ENCODE data around the gene NOM1. TPM values are rescaled to one million over a fixed set of nuclear protein-coding genes. Genes with fewer than 3 reads are reported as not detected.

The NOM1 gene
- total RNA-seq, 4 donors from 2014 or later, result 15.1 to 20.7 (median 17.1) TPM

DNA sequence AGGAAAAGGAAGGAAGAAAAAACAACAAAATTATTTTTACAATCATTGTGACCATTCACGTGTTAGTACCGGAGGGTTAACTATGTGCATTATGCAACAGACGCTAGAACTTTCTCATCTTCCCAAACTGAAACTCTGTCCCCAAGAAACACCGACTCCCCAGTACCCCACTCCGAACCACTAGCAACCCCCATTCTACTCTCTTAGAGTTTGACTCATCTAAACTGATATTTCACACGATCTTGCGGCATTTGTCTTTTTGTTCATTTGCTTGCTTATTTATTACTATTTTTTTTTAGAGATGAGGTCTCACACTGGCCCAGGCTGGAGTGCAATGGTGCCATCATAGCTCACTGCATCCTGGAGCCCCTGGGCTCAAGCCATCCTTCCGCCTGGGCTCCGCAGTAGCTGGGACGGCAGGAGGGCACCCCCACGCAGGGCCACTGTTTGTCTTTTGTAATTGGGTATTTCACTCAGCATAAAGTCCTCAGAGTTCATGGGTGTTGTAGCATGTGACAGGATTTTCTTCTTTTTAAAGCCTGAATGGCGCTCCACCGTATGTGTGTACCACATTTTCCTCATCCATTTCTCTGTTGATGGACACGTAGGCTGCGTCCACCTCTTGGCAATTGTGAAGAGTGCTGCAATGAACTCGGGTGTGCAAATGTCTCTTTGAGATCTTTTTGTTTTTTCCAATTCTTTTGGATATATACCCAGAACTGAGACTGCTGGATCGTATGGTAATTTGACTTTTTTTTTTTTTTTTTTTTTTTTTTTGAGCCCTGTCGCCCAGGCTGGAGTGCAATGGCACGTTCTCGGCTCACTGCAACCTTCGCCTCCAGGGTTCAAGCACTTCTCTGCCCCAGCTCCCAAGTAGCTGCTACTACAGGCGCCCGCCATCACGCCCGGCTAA is 51.5 kb downstream of the NOM1 start:
- peak overlapping the region in 1 of 2 donors; percentile 53 for H3K4me3 ChIP-seq
- peaks cover 0 to 65% (median 40%) of the 10 kb centered on the region in 3 donors for H3K4me1 ChIP-seq
- TF ChIP-seq, protein P1, sequence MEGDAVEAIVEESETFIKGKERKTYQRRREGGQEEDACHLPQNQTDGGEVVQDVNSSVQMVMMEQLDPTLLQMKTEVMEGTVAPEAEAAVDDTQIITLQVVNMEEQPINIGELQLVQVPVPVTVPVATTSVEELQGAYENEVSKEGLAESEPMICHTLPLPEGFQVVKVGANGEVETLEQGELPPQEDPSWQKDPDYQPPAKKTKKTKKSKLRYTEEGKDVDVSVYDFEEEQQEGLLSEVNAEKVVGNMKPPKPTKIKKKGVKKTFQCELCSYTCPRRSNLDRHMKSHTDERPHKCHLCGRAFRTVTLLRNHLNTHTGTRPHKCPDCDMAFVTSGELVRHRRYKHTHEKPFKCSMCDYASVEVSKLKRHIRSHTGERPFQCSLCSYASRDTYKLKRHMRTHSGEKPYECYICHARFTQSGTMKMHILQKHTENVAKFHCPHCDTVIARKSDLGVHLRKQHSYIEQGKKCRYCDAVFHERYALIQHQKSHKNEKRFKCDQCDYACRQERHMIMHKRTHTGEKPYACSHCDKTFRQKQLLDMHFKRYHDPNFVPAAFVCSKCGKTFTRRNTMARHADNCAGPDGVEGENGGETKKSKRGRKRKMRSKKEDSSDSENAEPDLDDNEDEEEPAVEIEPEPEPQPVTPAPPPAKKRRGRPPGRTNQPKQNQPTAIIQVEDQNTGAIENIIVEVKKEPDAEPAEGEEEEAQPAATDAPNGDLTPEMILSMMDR (IDR thresholded peaks at IDR 0.05), result no peak
- TF ChIP-seq POLR2A (IDR thresholded peaks at IDR 0.05) (no peak), POLR2AphosphoS5 (IDR thresholded peaks at IDR 0.05) (no peak), EP300 (IDR thresholded peaks at IDR 0.05) (no peak)
- no peak for ATAC-seq
- 12 to 17% methylated on average over 19 to 24 of the region's 25 CpGs for WGBS, 2 donors (ENCODE audit: low coverage in 1 of 2)
- peaks cover 100% of the 10 kb centered on the region for H3K27me3 ChIP-seq
- H3K36me3 ChIP-seq, result no peaks in the 10 kb centered on the region
- H3K9me3 ChIP-seq, result peaks cover 0 to 10% (median 0%) of the 10 kb centered on the region in 3 donors
- H3K27ac ChIP-seq, result no peak overlapping the region

DNA sequence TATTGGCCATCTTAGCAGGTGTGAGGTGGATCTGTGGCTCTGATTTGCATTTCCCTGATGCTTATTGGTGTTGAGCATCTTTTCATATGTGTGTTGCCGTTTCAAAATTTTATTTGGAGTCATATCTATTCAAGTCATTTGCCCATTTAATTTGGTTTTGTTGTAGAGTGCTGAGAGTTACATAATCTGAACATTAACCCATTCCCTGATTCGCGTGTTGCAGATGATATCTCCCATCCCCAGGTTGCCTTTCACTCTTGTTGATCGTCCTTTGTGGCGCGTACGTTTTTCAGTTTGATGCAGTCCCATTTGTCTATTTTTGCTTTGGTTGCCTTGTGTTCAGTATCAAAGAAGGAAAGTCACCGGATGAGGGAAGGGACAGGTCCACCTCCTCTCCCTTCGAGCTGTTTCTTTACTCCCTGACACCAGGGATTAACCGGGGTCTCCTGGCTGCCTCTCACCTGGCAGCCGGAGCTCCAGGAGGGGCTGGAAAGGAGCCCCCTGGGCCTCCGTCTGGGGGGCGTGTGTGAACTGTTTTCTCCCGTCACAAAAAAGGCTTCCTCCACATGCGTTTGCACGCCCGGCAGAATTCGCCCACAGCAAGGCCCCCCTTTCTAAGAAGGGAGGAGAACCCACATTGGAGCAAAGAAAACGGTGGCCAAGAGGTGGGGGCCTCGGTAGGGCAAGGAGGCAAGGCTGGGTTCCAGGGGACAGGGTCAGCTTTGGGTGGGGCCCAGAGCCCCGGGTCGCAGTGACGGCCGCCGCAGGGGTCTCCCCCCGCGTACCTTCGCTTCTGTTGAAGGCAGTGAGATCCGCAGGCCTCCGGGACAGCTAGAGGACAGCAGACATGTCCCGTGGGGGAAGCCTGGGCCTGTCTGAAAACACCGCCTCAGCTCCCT is 52.7 kb downstream of the NOM1 start:
- ATAC-seq, result no peak
- peaks cover 0 to 4% (median 0%) of the 10 kb centered on the region in 3 donors for H3K9me3 ChIP-seq
- peaks cover 100% of the 10 kb centered on the region for H3K27me3 ChIP-seq
- H3K4me3 ChIP-seq, result no peak overlapping the region
- H3K4me1 ChIP-seq, result peaks cover 0 to 66% (median 40%) of the 10 kb centered on the region in 3 donors
- no peak overlapping the region for H3K27ac ChIP-seq
- WGBS, 2 donors (ENCODE audit: low coverage in 1 of 2), result 8 to 9% methylated on average over 8 to 9 of the region's 32 CpGs
- no peak for TF ChIP-seq POLR2A (IDR thresholded peaks at IDR 0.05)
- TF ChIP-seq EP300 (IDR thresholded peaks at IDR 0.05), result no peak
- TF ChIP-seq, protein P1 (IDR thresholded peaks at IDR 0.05), result no peak
- no peak for TF ChIP-seq POLR2AphosphoS5 (IDR thresholded peaks at IDR 0.05)
- H3K36me3 ChIP-seq, result no peaks in the 10 kb centered on the region

DNA sequence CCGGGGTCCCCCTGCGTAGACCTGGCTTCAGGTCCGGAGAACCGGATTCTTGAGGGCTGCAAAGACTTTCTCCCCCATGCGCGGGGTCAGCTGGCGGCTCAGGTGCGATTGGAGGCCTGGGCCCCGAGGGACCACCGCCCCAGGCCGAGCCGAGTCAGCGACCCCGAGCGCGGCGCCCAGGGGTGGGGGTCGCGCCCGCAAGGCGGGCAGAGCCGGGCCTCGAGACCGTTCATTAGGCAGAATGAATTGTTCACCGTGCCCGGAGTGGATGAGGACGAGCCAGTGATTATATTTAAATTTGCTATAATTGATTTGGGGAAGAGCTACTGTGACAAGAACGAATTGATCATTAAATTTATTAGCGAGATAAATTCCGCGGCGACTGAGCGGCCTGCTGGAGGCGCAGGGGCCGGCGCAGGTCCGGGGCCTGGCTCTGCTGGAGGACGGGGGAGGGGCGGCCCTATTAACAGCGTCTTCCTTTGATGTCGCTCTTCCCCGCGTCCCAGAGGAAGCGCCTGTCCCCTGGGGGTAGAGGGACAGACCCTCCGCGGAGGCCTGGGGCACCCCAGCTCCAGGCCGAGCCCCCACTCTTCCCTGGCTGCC is 53.4 kb downstream of the NOM1 start:
- Histone ChIP-seq H3K9me3 (no peaks in the 10 kb centered on the region), H3K36me3 (no peaks in the 10 kb centered on the region), H3K4me1 (peaks cover 0 to 66% (median 40%) of the 10 kb centered on the region in 3 donors), H3K4me3 (no peak overlapping the region), H3K27ac (no peak overlapping the region), H3K27me3 (peaks cover 100% of the 10 kb centered on the region)
- ATAC-seq, result no peak
- TF ChIP-seq, protein P1 (IDR thresholded peaks at IDR 0.05), result no peak
- no peak for TF ChIP-seq EP300 (IDR thresholded peaks at IDR 0.05)
- TF ChIP-seq POLR2A (IDR thresholded peaks at IDR 0.05), result no peak
- no peak for TF ChIP-seq POLR2AphosphoS5 (IDR thresholded peaks at IDR 0.05)
- WGBS, 2 donors (ENCODE audit: low coverage in 1 of 2), result 0 to 5% methylated on average over 2 to 14 of the region's 47 CpGs

DNA sequence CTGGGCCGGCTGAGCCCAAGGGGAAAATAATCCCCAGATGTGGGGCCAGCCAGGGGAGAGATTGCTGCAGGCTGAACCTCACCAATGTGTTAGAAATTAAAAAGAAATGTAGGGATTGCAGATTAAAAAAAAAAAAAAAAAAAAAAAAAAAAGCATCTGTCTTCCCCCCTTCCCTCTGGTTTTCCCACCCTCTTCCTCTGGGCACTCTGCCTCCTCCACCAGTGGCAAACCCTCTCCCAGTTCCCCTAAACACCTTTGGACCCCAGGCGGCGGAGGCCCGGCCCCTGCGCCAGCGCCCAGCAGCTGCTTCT is 53.9 kb downstream of the NOM1 start:
- no peak for ATAC-seq
- H3K4me1 ChIP-seq, result peaks cover 0 to 66% (median 40%) of the 10 kb centered on the region in 3 donors
- no CpG with 5 or more reads among the region's 6 CpGs for WGBS, 2 donors (ENCODE audit: low coverage in 1 of 2)
- TF ChIP-seq EP300 (IDR thresholded peaks at IDR 0.05) (no peak), POLR2AphosphoS5 (IDR thresholded peaks at IDR 0.05) (no peak), POLR2A (IDR thresholded peaks at IDR 0.05) (no peak)
- TF ChIP-seq, protein P1 (IDR thresholded peaks at IDR 0.05), result no peak
- no peaks in the 10 kb centered on the region for H3K36me3 ChIP-seq
- H3K9me3 ChIP-seq, result no peaks in the 10 kb centered on the region
- no peak overlapping the region for H3K27ac ChIP-seq
- H3K27me3 ChIP-seq, result peaks cover 100% of the 10 kb centered on the region
- H3K4me3 ChIP-seq, result no peak overlapping the region
